H1 (cell line): ENCODE results near the gene UNK. TPM values are rescaled to one million over a fixed set of nuclear protein-coding genes. Genes with fewer than 3 reads are reported as not detected.
A peak's percentile ranks its signal among the peaks of the same experiment; 100 is the strongest.

Source experiments
- CBX5 ChIP-seq: fragments of 300-800, 300-1000 bp; sonication (generic); IDR thresholded peaks from 2 replicates; pipeline ENCODE4 v1.7.1; 2016; ENCODE audit warnings: antibody characterized with exemption, low read length, low read depth
- CBX8 ChIP-seq: fragments of 300-800, 300-1000 bp; sonication (generic); IDR thresholded peaks from 2 replicates; pipeline ENCODE4 v1.7.1; 2016; ENCODE audit warnings: low read depth, low read length, borderline replicate concordance
- CTBP2 ChIP-seq: IDR thresholded peaks from 2 replicates; pipeline ENCODE4 v1.7.0; 2011; ENCODE audit warnings: borderline replicate concordance, mild to moderate bottlenecking, moderate library complexity, mixed read lengths, low read length; ENCODE audit not compliant: insufficient read depth, insufficient read length
- CTCF ChIP-seq, 3 experiments: IDR thresholded peaks; 1 replicate in 2 of 3; 2 replicates in 1 of 3; pipeline versions ENCODE4 v1.5.1 to v1.6.1; 2011; ENCODE audit warnings: low read length in 3 of 3, mild to moderate bottlenecking in 3 of 3, inconsistent platforms in 2 of 3, low read depth in 1 of 3, moderate library complexity in 1 of 3; ENCODE audit not compliant: insufficient read depth in 1 of 3; ENCODE audit errors: control extremely low read depth in 1 of 3
- E2F6 ChIP-seq: IDR thresholded peaks from 2 replicates; pipeline ENCODE4 v1.6.1; 2012; ENCODE audit warnings: inconsistent platforms
- JUN ChIP-seq: IDR thresholded peaks from 2 replicates; pipeline ENCODE4 v1.6.1; 2011; ENCODE audit warnings: low read depth, mild to moderate bottlenecking, improper control_type of control experiment, low read length
- NANOG ChIP-seq: IDR thresholded peaks from 2 replicates; pipeline ENCODE4 v1.6.1; 2011; ENCODE audit warnings: low read length, low read depth, mild to moderate bottlenecking, inconsistent platforms; ENCODE audit not compliant: insufficient read depth, poor library complexity, severe bottlenecking
- POLR2A ChIP-seq, 2 experiments: IDR thresholded peaks; 1 replicate in 1 of 2; 2 replicates in 1 of 2; pipeline ENCODE4 v1.6.1; 2011; ENCODE audit warnings: low read depth in 2 of 2, low read length in 2 of 2, mild to moderate bottlenecking in 2 of 2; ENCODE audit errors: control extremely low read depth in 1 of 2
- POLR2AphosphoS5 ChIP-seq: IDR thresholded peaks from 2 replicates; pipeline ENCODE4 v1.6.1; 2011; ENCODE audit warnings: low read depth, low read length
- SIRT6 ChIP-seq: IDR thresholded peaks from one replicate; pipeline ENCODE4 v1.7.1; 2012; ENCODE audit warnings: low read length, inconsistent platforms
- polyA plus RNA-seq, 7 experiments: library from polyadenylated mRNA; depleted of rRNA in 3 of 7; stranded (reverse) in 5 of 7; unstranded in 2 of 7; fragments of >200 nt in 5 of 7; fragments of 200-250 nt in 2 of 7; gene quantifications; 1 replicate in 5 of 7; 2 replicates in 1 of 7; 4 replicates in 1 of 7; pipeline versions ENCODE4 v1.2.1 to v1.2.3, GENCODE V29; 2011 to 2013; ENCODE audit warnings: missing spikeins in 2 of 7, mixed read lengths in 2 of 7
- total RNA-seq: library from RNA; stranded (reverse); fragmentation: NEBNext Ultra II Directional; extraction: Animal tissue kit (Norgen Biotek cat#: 25700); gene quantifications from 2 replicates; pipeline ENCODE4 v1.2.1, GENCODE V29; 2021

UNK gene
- total and polyA plus RNA-seq, 2 of the 8 experiments (the other 6 are each of a cell fraction or from before 2014, with no cell fraction given): 24.2 to 33.3 TPM

- TF ChIP-seq E2F6 (peak; percentile 83), POLR2AphosphoS5 (peak; percentile 84), CBX8 (no peak), CTCF (IDR thresholded peaks at IDR 0.05; ENCODE audit: control extremely low read depth in 1 of 3, insufficient read depth in 1 of 3, low read depth in 1 of 3, low read length in 3 of 3) (peak in 2 of 3 experiments; percentile 15 to 47; a peak in 2 of 4 replicates), SIRT6 (no peak), CBX5 (no peak), POLR2A (IDR thresholded peaks at IDR 0.05; ENCODE audit: control extremely low read depth in 1 of 2, low read depth in 2 of 2, low read length in 2 of 2) (peak; percentile 79 to 93), CTBP2 (no peak), JUN (no peak), NANOG (no peak)
These were observed 70.9 kb downstream of the UNK start, which contains the start of gene WBP2 (continued) for GRCh38 chr17:75855310-75856061.
